ENCODE data around the gene THRA. TPM values are rescaled to one million over a fixed set of nuclear protein-coding genes. Genes with fewer than 3 reads are reported as not detected.

THRA gene
- total and polyA plus RNA-seq, 9 of the 15 experiments (the other 6 are each of a cell fraction or from before 2014, with no cell fraction given): 0.34 to 23.4 (median 12.7) TPM

DNA sequence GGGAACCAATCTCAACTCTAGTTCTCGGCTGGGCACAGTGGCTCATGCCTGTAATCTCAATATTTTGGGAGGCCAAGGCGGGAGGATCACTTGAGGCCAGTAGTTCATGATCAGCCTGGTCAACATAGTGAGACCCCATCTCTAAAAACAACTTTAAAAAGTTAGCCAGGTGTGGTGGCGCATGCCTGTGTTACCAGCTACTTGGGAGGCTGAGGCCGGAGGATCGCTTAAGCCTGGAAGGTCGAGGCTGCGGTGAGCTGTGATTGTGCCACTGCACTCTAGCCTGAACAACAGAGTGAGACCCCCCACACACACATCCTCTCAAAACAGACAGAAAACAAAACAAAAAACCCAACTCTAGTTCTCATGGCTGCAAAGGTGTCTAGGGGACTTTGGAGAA lies 4.9 kb downstream of the THRA start:
- TF ChIP-seq, protein P1, sequence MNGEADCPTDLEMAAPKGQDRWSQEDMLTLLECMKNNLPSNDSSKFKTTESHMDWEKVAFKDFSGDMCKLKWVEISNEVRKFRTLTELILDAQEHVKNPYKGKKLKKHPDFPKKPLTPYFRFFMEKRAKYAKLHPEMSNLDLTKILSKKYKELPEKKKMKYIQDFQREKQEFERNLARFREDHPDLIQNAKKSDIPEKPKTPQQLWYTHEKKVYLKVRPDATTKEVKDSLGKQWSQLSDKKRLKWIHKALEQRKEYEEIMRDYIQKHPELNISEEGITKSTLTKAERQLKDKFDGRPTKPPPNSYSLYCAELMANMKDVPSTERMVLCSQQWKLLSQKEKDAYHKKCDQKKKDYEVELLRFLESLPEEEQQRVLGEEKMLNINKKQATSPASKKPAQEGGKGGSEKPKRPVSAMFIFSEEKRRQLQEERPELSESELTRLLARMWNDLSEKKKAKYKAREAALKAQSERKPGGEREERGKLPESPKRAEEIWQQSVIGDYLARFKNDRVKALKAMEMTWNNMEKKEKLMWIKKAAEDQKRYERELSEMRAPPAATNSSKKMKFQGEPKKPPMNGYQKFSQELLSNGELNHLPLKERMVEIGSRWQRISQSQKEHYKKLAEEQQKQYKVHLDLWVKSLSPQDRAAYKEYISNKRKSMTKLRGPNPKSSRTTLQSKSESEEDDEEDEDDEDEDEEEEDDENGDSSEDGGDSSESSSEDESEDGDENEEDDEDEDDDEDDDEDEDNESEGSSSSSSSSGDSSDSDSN (IDR thresholded peaks at IDR 0.05; ENCODE audit: borderline replicate concordance in 1 of 2, low read depth in 2 of 2, low read length in 2 of 2): no peak
- peak in 1 of 2 experiments; percentile 34; a peak in 1 of 4 replicates for TF ChIP-seq KDM1A (IDR thresholded peaks at IDR 0.05)

More for the DNA sequence above, 4.9 kb downstream of the THRA start:
- Histone ChIP-seq H2AFZ (ENCODE audit: low read depth, low read length) (no peak overlapping the region), H3K4me3 (no peak overlapping the region), H3K4me1 (replicated peaks in 1 of 2; ENCODE audit: control insufficient read depth in 2 of 2, insufficient read depth in 2 of 2, low read length in 2 of 2) (peaks cover 78 to 91% of the 10 kb centered on the region in 2 experiments), H3K79me2 (ENCODE audit: control insufficient read depth, insufficient read depth, low read length) (peaks cover 89% of the 10 kb centered on the region), H3K9me1 (ENCODE audit: control insufficient read depth, insufficient read depth, low read length) (no peaks in the 10 kb centered on the region), H3K36me3 (ENCODE audit: control insufficient read depth, insufficient read depth, low read length) (no peaks in the 10 kb centered on the region; the same call in 2 of the 3 replicates), H3K4me2 (ENCODE audit: insufficient read depth, low read length) (no peak overlapping the region), H3K9me3 (replicated peaks; ENCODE audit: control insufficient read depth, insufficient read depth, low read depth, low read length) (no peaks in the 10 kb centered on the region), H3K27me3 (ENCODE audit: control insufficient read depth in 2 of 2, insufficient read depth in 2 of 2, low read length in 2 of 2) (no peaks in the 10 kb centered on the region), H4K20me1 (replicated peaks; ENCODE audit: control insufficient read depth, insufficient read depth, low read length) (no peaks in the 10 kb centered on the region), H3K27ac (ENCODE audit: extremely low read depth, low read depth, low read length) (peak overlapping the region; percentile 77), H3K9ac (ENCODE audit: insufficient read depth in 1 of 2, low read depth in 2 of 2, low read length in 2 of 2) (peak overlapping the region in 1 of 2 experiments; percentile 89; a peak in 1 of 4 replicates)
- CTCF ChIA-PET (ENCODE audit: low intra/inter-chr PET ratio): interaction anchor here (0.9 kb wide), 1 partner anchor 9 kb away, joined by 3 read pairs; no protein-coding TSS in a partner anchor
- in situ Hi-C loops (cut with MboI) (no loop called here), intact Hi-C loops (cut with micrococcal nuclease) (no loop called here)
- DNase-seq (ENCODE audit: extremely low read depth in 1 of 4, low spot score in 3 of 4): no peak
- POLR2A ChIA-PET: interaction anchor here (1.7 kb wide), 1 partner anchor 26 kb away, joined by 6 read pairs; no protein-coding TSS in a partner anchor
- peak; percentile 15 for FAIRE-seq
- ATAC-seq: no peak
- 95% methylated on average over 7 of the region's 7 CpGs for WGBS (ENCODE audit: insufficient coverage, low coverage, missing lambda C conversion rate)
- no TSS peak for BruUV-seq (replicated peaks)

Data from K562 (cell line).